Suprapubic skin (tissue), 4 donors: Measurements from ENCODE around the gene NT5C3A.

Source experiments
- CTCF ChIP-seq, 2 donors: fragments of 200-600 bp in 1 of 2; fragments of 450-650 bp in 1 of 2; sonication (generic) in 1 of 2; IDR thresholded peaks; one replicate each; pipeline ENCODE4 v1.5.1; 2016 to 2019; ENCODE audit warnings: antibody characterized with exemption in 2 of 2, mild to moderate bottlenecking in 1 of 2, moderate library complexity in 1 of 2
- POLR2A ChIP-seq, 2 donors: fragments of 450-650 bp; IDR thresholded peaks; one replicate each; pipeline ENCODE4 v1.6.1; 2017; ENCODE audit warnings: antibody characterized with exemption in 2 of 2, mild to moderate bottlenecking in 2 of 2, moderate library complexity in 2 of 2
- POLR2AphosphoS5 ChIP-seq, 3 donors: sonication (generic); formaldehyde crosslinking; IDR thresholded peaks; one replicate each; pipeline ENCODE4 v1.6.1; 2017; ENCODE audit warnings: antibody characterized with exemption in 3 of 3

GRCh38 chr7:33111614-33112013 is 49.0 kb upstream of the NT5C3A start:
- TF ChIP-seq CTCF (IDR thresholded peaks at IDR 0.05) (no peak), POLR2A (IDR thresholded peaks at IDR 0.05) (no peak), POLR2AphosphoS5 (IDR thresholded peaks at IDR 0.05) (no peak)
